Stomach smooth muscle (tissue), 2 donors: ENCODE data around the gene KRT73.

Experiments
- H3K27ac ChIP-seq: one replicate; pipeline ENCODE4 v1.7.0; 2013; ENCODE audit warnings: mild to moderate bottlenecking, low read length, inconsistent platforms
- H3K27me3 ChIP-seq, 2 donors: one replicate each; pipeline ENCODE4 v1.7.0; 2013; ENCODE audit warnings: low read length in 2 of 2; ENCODE audit not compliant: insufficient read depth in 2 of 2, control insufficient read depth in 1 of 2
- H3K36me3 ChIP-seq, 2 donors: one replicate each; pipeline ENCODE4 v1.7.0; 2013; ENCODE audit warnings: low read length in 2 of 2; ENCODE audit not compliant: control insufficient read depth in 2 of 2, insufficient read depth in 2 of 2
- H3K4me1 ChIP-seq: one replicate; pipeline ENCODE4 v1.7.0; 2013; ENCODE audit warnings: low read length; ENCODE audit not compliant: control insufficient read depth, insufficient read depth
- H3K4me3 ChIP-seq, 2 donors: one replicate each; pipeline ENCODE4 v1.7.0; 2013; ENCODE audit warnings: low read length in 2 of 2
- H3K9ac ChIP-seq, 2 donors: one replicate each; pipeline ENCODE4 v1.7.0; 2013; ENCODE audit warnings: low read length in 2 of 2, mild to moderate bottlenecking in 1 of 2
- H3K9me3 ChIP-seq, 2 donors: one replicate each; pipeline ENCODE4 v1.7.0; 2013; ENCODE audit warnings: low read length in 2 of 2; ENCODE audit not compliant: control insufficient read depth in 2 of 2
- donor health status: healthy.
- donor health status: Pancreatic carcinoma.

The KRT73 gene

DNA sequence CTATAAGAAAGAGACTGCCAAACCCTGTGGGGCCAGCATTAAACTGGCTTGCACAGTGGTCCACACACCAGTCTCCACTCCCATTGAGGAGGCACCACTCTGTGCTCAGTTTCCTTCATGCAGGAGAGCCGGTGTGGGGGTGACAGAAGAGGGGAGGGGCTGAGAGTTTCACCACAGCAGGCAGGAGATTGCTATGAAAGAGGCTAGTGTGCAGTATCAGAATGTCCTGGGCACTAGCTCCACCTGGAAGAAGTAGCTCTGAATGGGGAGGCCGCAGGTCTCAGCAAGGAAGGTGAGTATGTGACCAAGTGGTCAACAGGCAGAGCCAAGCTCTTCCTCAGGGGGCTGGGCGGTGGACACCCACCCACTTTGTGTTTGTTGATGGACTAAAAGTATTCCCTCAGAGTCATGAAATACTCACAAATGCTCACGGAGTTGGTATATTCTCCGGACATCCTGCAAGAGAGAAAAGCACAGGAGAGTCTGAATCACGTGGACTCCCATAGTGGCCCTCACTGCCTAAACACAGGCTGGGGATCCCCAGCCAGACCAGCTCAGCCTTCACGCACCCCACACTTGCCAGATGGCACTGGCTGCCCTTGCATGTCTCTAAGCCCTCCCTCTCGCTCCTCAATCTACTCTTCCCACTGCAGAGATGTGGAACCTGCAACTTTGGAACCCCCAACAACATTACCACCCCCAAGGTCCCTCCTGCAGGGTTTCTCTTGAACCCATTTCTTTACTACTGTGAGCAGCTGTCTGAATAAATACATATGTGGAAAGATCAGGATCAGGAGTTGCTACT, 9.3 kb downstream of the KRT73 start:
- Histone ChIP-seq H3K9ac (no peak overlapping the region), H3K36me3 (no peaks in the 10 kb centered on the region), H3K27me3 (peaks cover 14 to 20% of the 10 kb centered on the region in 2 donors), H3K4me3 (no peak overlapping the region), H3K4me1 (no peaks in the 10 kb centered on the region), H3K9me3 (no peaks in the 10 kb centered on the region), H3K27ac (no peak overlapping the region)

- peaks cover 9 to 18% of the 10 kb centered on the region in 2 donors for H3K27me3 ChIP-seq
- no peak overlapping the region for H3K4me3 ChIP-seq
- no peak overlapping the region for H3K9ac ChIP-seq
- H3K36me3 ChIP-seq, result no peaks in the 10 kb centered on the region
- H3K27ac ChIP-seq, result no peak overlapping the region
- no peaks in the 10 kb centered on the region for H3K9me3 ChIP-seq
- H3K4me1 ChIP-seq, result no peaks in the 10 kb centered on the region
Observed at GRCh38 chr12:52608161-52608560, 10.2 kb downstream of the KRT73 start.

DNA sequence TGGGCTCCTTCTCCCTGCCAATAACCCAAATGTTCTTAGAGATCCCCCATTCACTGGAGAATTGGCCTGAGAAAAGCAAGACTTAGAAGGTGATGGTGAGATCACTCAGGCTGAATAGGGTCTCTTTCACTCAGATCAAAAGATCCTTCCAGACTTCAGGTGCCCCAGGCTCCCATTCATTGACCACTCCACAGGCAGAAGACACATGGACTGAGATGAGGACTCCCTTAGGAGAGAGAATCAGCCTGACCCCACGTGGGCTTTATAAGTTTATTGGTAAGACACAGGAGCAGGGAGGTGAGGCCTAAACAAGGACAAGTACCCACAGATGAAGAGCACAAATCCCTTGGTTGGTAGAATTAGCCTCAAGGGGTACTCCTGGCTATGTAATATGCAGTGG, 11.0 kb downstream of the KRT73 start:
- H3K9me3 ChIP-seq, result no peaks in the 10 kb centered on the region
- no peak overlapping the region for H3K4me3 ChIP-seq
- H3K4me1 ChIP-seq, result no peaks in the 10 kb centered on the region
- peaks cover 15 to 22% of the 10 kb centered on the region in 2 donors for H3K27me3 ChIP-seq
- no peak overlapping the region for H3K27ac ChIP-seq
- no peaks in the 10 kb centered on the region for H3K36me3 ChIP-seq
- H3K9ac ChIP-seq, result no peak overlapping the region

DNA sequence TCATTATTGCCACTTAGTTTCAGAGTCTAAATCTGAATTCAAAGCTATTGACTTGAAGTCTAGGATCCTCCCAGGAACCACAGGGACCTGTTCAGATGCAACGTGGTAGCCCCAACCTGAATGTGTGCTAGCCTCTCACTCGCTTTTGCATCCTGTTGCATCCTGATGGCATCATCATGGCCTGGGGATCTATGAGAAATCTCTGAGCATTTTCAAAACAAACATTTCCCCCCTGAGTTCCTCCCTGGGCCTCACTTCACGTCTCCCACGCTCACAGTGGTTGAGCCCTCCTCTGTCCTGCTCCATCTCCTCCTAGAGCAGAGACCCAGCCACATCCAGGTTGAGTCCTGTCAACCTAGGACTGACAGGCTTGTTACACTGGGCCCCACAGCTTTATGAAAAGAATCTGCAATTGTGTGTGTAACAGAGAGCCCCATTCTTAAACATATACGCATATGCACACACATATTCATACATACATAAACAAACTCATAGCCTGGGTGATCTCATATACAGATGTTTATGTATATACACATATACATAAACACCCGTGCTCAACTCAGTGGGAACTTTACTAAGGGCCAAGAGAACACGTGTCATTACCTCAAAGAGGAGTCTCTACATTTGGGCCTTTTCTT, 11.7 kb downstream of the KRT73 start:
- Histone ChIP-seq H3K27me3 (peaks cover 20 to 28% of the 10 kb centered on the region in 2 donors), H3K27ac (no peak overlapping the region), H3K4me3 (no peak overlapping the region), H3K9ac (no peak overlapping the region), H3K36me3 (no peaks in the 10 kb centered on the region), H3K4me1 (no peaks in the 10 kb centered on the region), H3K9me3 (no peaks in the 10 kb centered on the region)

GRCh38 chr12:52606096-52606495, 12.3 kb downstream of the KRT73 start:
- H3K27me3 ChIP-seq, result peaks cover 26 to 32% of the 10 kb centered on the region in 2 donors
- no peak overlapping the region for H3K27ac ChIP-seq
- no peaks in the 10 kb centered on the region for H3K4me1 ChIP-seq
- no peak overlapping the region for H3K9ac ChIP-seq
- H3K36me3 ChIP-seq, result no peaks in the 10 kb centered on the region
- H3K9me3 ChIP-seq, result no peaks in the 10 kb centered on the region
- no peak overlapping the region for H3K4me3 ChIP-seq

DNA sequence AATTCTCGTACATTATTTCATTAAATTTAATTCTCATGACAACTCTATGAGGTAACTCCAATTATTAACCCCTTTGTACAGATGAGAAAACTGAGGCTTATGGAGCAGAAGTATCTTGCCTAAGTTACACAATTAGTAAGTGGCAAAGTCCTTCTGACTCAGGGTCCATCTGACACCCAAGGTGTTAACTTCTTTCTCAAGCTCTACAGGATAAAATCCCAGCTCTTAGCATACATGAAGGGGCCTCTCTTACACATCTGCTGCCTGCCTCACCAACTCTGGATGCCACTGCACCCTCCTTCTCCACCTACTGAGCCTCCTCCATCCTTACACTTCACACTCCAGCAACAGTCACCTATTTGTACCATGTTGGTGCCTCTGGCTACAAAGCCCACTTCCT, 12.8 kb downstream of the KRT73 start:
- H3K9ac ChIP-seq, result no peak overlapping the region
- H3K36me3 ChIP-seq, result no peaks in the 10 kb centered on the region
- H3K4me1 ChIP-seq, result no peaks in the 10 kb centered on the region
- H3K4me3 ChIP-seq, result no peak overlapping the region
- H3K9me3 ChIP-seq, result no peaks in the 10 kb centered on the region
- H3K27ac ChIP-seq, result no peak overlapping the region
- H3K27me3 ChIP-seq, result peaks cover 30 to 33% of the 10 kb centered on the region in 2 donors

- no peaks in the 10 kb centered on the region for H3K4me1 ChIP-seq
- no peak overlapping the region for H3K9ac ChIP-seq
- H3K9me3 ChIP-seq, result no peaks in the 10 kb centered on the region
- H3K36me3 ChIP-seq, result no peaks in the 10 kb centered on the region
- no peak overlapping the region for H3K4me3 ChIP-seq
- H3K27me3 ChIP-seq, result peaks cover 34 to 35% of the 10 kb centered on the region in 2 donors
- no peak overlapping the region for H3K27ac ChIP-seq
Observed at GRCh38 chr12:52604859-52605258, 13.5 kb downstream of the KRT73 start.

GRCh38 chr12:52603314-52603713, 15.0 kb downstream of the KRT73 start:
- no peaks in the 10 kb centered on the region for H3K4me1 ChIP-seq
- no peak overlapping the region for H3K27ac ChIP-seq
- H3K9ac ChIP-seq, result no peak overlapping the region
- H3K27me3 ChIP-seq, result peaks cover 34 to 40% of the 10 kb centered on the region in 2 donors
- H3K9me3 ChIP-seq, result no peaks in the 10 kb centered on the region
- no peaks in the 10 kb centered on the region for H3K36me3 ChIP-seq
- no peak overlapping the region for H3K4me3 ChIP-seq

GRCh38 chr12:52602552-52602951, 15.8 kb downstream of the KRT73 start:
- H3K27me3 ChIP-seq, result peaks cover 34 to 38% of the 10 kb centered on the region in 2 donors

GRCh38 chr12:52601671-52602070, 16.7 kb downstream of the KRT73 start:
- H3K36me3 ChIP-seq, result no peaks in the 10 kb centered on the region
- no peak overlapping the region for H3K9ac ChIP-seq
- H3K27me3 ChIP-seq, result peaks cover 31 to 38% of the 10 kb centered on the region in 2 donors
- H3K4me1 ChIP-seq, result no peaks in the 10 kb centered on the region
- H3K9me3 ChIP-seq, result no peaks in the 10 kb centered on the region
- H3K4me3 ChIP-seq, result no peak overlapping the region
- no peak overlapping the region for H3K27ac ChIP-seq

More at GRCh38 chr12:52602552-52602951, 15.8 kb downstream of the KRT73 start:
- H3K4me1 ChIP-seq, result no peaks in the 10 kb centered on the region
- H3K9me3 ChIP-seq, result no peaks in the 10 kb centered on the region
- no peak overlapping the region for H3K4me3 ChIP-seq
- no peak overlapping the region for H3K9ac ChIP-seq
- H3K36me3 ChIP-seq, result no peaks in the 10 kb centered on the region
- H3K27ac ChIP-seq, result no peak overlapping the region

- H3K4me3 ChIP-seq, result no peak within 1 kb of the TSS
- H3K9ac ChIP-seq, result no peak within 1 kb of the TSS
- H3K4me1 ChIP-seq, result no peaks in the 10 kb centered on the region
- H3K27me3 ChIP-seq, result peaks cover 31 to 36% of the 10 kb centered on the region in 2 donors
- no peaks in the 10 kb centered on the region for H3K9me3 ChIP-seq
- H3K36me3 ChIP-seq, result no peaks in the 10 kb centered on the region
- H3K27ac ChIP-seq, result no peak within 1 kb of the TSS
Observed at GRCh38 chr12:52600941-52601481, 17.3 kb downstream of the KRT73 start, which contains the start of gene KRT72. TSS of gene KRT72 (minus strand) at chr12:52601463. CDS start at chr12:52601452, 11 bp downstream.
